ENCODE data around the gene N4BP2L1.

DNA sequence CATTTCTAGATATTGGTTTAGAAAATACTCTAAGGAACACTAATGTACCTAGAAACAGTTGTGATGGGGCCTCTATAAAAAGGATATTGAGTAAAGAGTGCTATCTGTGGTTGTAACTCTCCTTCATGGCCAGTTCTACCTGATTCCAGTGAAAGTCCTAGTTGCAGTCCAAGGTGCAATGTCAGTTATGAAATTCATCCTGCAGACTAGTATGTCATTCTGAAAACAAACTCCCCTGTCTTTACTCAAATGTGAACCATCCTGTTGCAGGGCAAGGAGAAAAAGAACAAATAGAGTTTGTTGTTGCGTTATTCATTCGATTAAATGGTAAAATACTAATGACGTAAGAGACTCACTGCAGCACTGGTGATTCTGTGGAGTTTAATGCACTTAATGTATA lies 18.3 kb upstream of the N4BP2L1 start:
- TF ChIP-seq EZH2phosphoT487 (IDR thresholded peaks at IDR 0.05; ENCODE audit: borderline replicate concordance, low read depth, low read length): no peak
- TF ChIP-seq, protein P1, sequence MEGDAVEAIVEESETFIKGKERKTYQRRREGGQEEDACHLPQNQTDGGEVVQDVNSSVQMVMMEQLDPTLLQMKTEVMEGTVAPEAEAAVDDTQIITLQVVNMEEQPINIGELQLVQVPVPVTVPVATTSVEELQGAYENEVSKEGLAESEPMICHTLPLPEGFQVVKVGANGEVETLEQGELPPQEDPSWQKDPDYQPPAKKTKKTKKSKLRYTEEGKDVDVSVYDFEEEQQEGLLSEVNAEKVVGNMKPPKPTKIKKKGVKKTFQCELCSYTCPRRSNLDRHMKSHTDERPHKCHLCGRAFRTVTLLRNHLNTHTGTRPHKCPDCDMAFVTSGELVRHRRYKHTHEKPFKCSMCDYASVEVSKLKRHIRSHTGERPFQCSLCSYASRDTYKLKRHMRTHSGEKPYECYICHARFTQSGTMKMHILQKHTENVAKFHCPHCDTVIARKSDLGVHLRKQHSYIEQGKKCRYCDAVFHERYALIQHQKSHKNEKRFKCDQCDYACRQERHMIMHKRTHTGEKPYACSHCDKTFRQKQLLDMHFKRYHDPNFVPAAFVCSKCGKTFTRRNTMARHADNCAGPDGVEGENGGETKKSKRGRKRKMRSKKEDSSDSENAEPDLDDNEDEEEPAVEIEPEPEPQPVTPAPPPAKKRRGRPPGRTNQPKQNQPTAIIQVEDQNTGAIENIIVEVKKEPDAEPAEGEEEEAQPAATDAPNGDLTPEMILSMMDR (conservative IDR thresholded peaks at IDR 0.05; ENCODE audit: low read length): no peak

Data from OCI-LY7 (cell line).